Measurements from ENCODE around the gene CDIPT. TPM values are rescaled to one million over a fixed set of nuclear protein-coding genes. Genes with fewer than 3 reads are reported as not detected.
"Not testable (repeated sequence)": the region's sequence is repeated elsewhere in the genome, so short reads cannot be mapped to it uniquely, and the experiment has no call there.

CDIPT gene
- total RNA-seq, 2 experiments from 2014 or later: 52.0 to 62.0 TPM

GRCh38 chr16:29844575-29845331, 18.3 kb downstream of the CDIPT start:
- Mint-ChIP-seq H3K9me3 (ENCODE audit: low read depth) (no peaks in the 10 kb centered on the region), H3K36me3 (peaks cover 22% of the 10 kb centered on the region), H3K27ac (no peak overlapping the region), H3K4me3 (no peak overlapping the region), H3K27me3 (no peaks in the 10 kb centered on the region), H3K4me1 (no peaks in the 10 kb centered on the region)
- CTCF ChIA-PET: interaction anchor here (0.8 to 1.7 kb wide), 3 partner anchors 10 to 187 kb away, joined by 3 read pairs; no protein-coding TSS in a partner anchor
- no peak for ATAC-seq
- DNase-seq: no peak

GRCh38 chr16:29843931-29844330, 19.1 kb downstream of the CDIPT start:
- Mint-ChIP-seq H3K4me3 (no peak overlapping the region), H3K4me1 (no peaks in the 10 kb centered on the region), H3K9me3 (ENCODE audit: low read depth) (no peaks in the 10 kb centered on the region), H3K27me3 (no peaks in the 10 kb centered on the region), H3K27ac (no peak overlapping the region), H3K36me3 (peaks cover 20% of the 10 kb centered on the region)
- CTCF ChIA-PET: interaction anchor here (0.8 to 1.9 kb wide), 4 partner anchors 11 to 188 kb away, joined by 3 to 9 read pairs (median 3); partner anchors contain the start of gene PAGR1
- DNase-seq (no peak), ATAC-seq (no peak)

GRCh38 chr16:29842732-29843346, 20.2 kb downstream of the CDIPT start:
- H3K9me3 Mint-ChIP-seq (ENCODE audit: low read depth): no peaks in the 10 kb centered on the region
- no peaks in the 10 kb centered on the region for H3K4me1 Mint-ChIP-seq
- ATAC-seq (no peak), DNase-seq (no peak)
- CTCF ChIA-PET: interaction anchor here (1.0 to 1.9 kb wide), 3 partner anchors 12 to 121 kb away, joined by 3 to 9 read pairs (median 3); partner anchors contain the start of gene PAGR1
- H3K36me3 Mint-ChIP-seq: peaks cover 20% of the 10 kb centered on the region
- H3K27ac Mint-ChIP-seq: no peak overlapping the region
- no peak overlapping the region for H3K4me3 Mint-ChIP-seq
- no peaks in the 10 kb centered on the region for H3K27me3 Mint-ChIP-seq

- CTCF ChIA-PET: interaction anchor here (1.0 kb wide), 1 partner anchor 190 kb away, joined by 3 read pairs; no protein-coding TSS in a partner anchor
- no peak for ATAC-seq
Observed at GRCh38 chr16:29841631-29842030, 21.4 kb downstream of the CDIPT start.

GRCh38 chr16:29840240-29840639, 22.8 kb downstream of the CDIPT start:
- CTCF ChIA-PET: interaction anchor here (3.2 kb wide), 1 partner anchor 8 kb away, joined by 23 read pairs; no protein-coding TSS in a partner anchor
- no peak overlapping the region for H3K27ac Mint-ChIP-seq
- peaks cover 29% of the 10 kb centered on the region for H3K36me3 Mint-ChIP-seq
- H3K4me1 Mint-ChIP-seq: no peaks in the 10 kb centered on the region
- no peak overlapping the region for H3K4me3 Mint-ChIP-seq
- ATAC-seq (no peak), DNase-seq (no peak)
- no peaks in the 10 kb centered on the region for H3K27me3 Mint-ChIP-seq
- no peaks in the 10 kb centered on the region for H3K9me3 Mint-ChIP-seq (ENCODE audit: low read depth)

More at GRCh38 chr16:29841631-29842030, 21.4 kb downstream of the CDIPT start:
- Mint-ChIP-seq H3K4me3 (no peak overlapping the region), H3K9me3 (ENCODE audit: low read depth) (no peaks in the 10 kb centered on the region), H3K27ac (no peak overlapping the region), H3K36me3 (peaks cover 25% of the 10 kb centered on the region), H3K27me3 (no peaks in the 10 kb centered on the region), H3K4me1 (no peaks in the 10 kb centered on the region)
- no peak for DNase-seq

- H3K9me3 Mint-ChIP-seq (ENCODE audit: low read depth): no peaks in the 10 kb centered on the region
- ATAC-seq: no peak
- DNase-seq: no peak
- H3K4me3 Mint-ChIP-seq: no peak overlapping the region
- no peaks in the 10 kb centered on the region for H3K4me1 Mint-ChIP-seq
- peaks cover 31% of the 10 kb centered on the region for H3K36me3 Mint-ChIP-seq
- no peak overlapping the region for H3K27ac Mint-ChIP-seq
- CTCF ChIA-PET: interaction anchor here (3.2 kb wide), 1 partner anchor 9 kb away, joined by 23 read pairs; no protein-coding TSS in a partner anchor
- no peaks in the 10 kb centered on the region for H3K27me3 Mint-ChIP-seq
Observed at GRCh38 chr16:29839822-29840221, 23.2 kb downstream of the CDIPT start.

GRCh38 chr16:29837841-29838240, 25.2 kb downstream of the CDIPT start:
- no peak overlapping the region for H3K27ac Mint-ChIP-seq
- peaks cover 40% of the 10 kb centered on the region for H3K36me3 Mint-ChIP-seq
- no peak for ATAC-seq
- H3K4me3 Mint-ChIP-seq: no peak overlapping the region
- H3K9me3 Mint-ChIP-seq (ENCODE audit: low read depth): no peaks in the 10 kb centered on the region
- no peaks in the 10 kb centered on the region for H3K4me1 Mint-ChIP-seq
- DNase-seq: no peak
- CTCF ChIA-PET: interaction anchor here (1.2 to 3.2 kb wide), 3 partner anchors 10 to 21 kb away, joined by 4 to 23 read pairs (median 6); partner anchors contain the start of gene PAGR1
- no peaks in the 10 kb centered on the region for H3K27me3 Mint-ChIP-seq

- no peaks in the 10 kb centered on the region for H3K4me1 Mint-ChIP-seq
- no peaks in the 10 kb centered on the region for H3K27me3 Mint-ChIP-seq
- CTCF ChIA-PET: interaction anchor here (0.7 to 2.1 kb wide), 2 partner anchors 12 to 20 kb away, joined by 3 to 6 read pairs; partner anchors contain the start of gene PAGR1
- no peak for ATAC-seq
- H3K36me3 Mint-ChIP-seq: peaks cover 41% of the 10 kb centered on the region
- H3K4me3 Mint-ChIP-seq: no peak overlapping the region
- no peak overlapping the region for H3K27ac Mint-ChIP-seq
- DNase-seq: no peak
- H3K9me3 Mint-ChIP-seq (ENCODE audit: low read depth): no peaks in the 10 kb centered on the region
Observed at GRCh38 chr16:29836623-29837022, 26.4 kb downstream of the CDIPT start.

- H3K27me3 Mint-ChIP-seq: no peaks in the 10 kb centered on the region
- no peaks in the 10 kb centered on the region for H3K4me1 Mint-ChIP-seq
- CTCF ChIA-PET: interaction anchor here (1.8 to 2.2 kb wide), 2 partner anchors 12 to 135 kb away, joined by 4 to 16 read pairs; no protein-coding TSS in a partner anchor
- H3K36me3 Mint-ChIP-seq: peaks cover 41% of the 10 kb centered on the region
- DNase-seq: no peak
- no peak overlapping the region for H3K27ac Mint-ChIP-seq
- no peaks in the 10 kb centered on the region for H3K9me3 Mint-ChIP-seq (ENCODE audit: low read depth)
- ATAC-seq: no peak
- H3K4me3 Mint-ChIP-seq: no peak overlapping the region
Observed at GRCh38 chr16:29835926-29836325, 27.1 kb downstream of the CDIPT start.

- no peaks in the 10 kb centered on the region for H3K4me1 Mint-ChIP-seq
- no peak overlapping the region for H3K27ac Mint-ChIP-seq
- CTCF ChIA-PET: interaction anchor here (1.8 to 2.2 kb wide), 2 partner anchors 14 to 134 kb away, joined by 4 to 16 read pairs; no protein-coding TSS in a partner anchor
- no peak for DNase-seq
- H3K4me3 Mint-ChIP-seq: no peak overlapping the region
- no peak for ATAC-seq
- H3K27me3 Mint-ChIP-seq: no peaks in the 10 kb centered on the region
- no peaks in the 10 kb centered on the region for H3K9me3 Mint-ChIP-seq (ENCODE audit: low read depth)
- peaks cover 40% of the 10 kb centered on the region for H3K36me3 Mint-ChIP-seq
Observed at GRCh38 chr16:29834079-29834478, 28.9 kb downstream of the CDIPT start.

GRCh38 chr16:29833219-29833618, 29.8 kb downstream of the CDIPT start:
- not testable (repeated sequence) for H3K4me1 Mint-ChIP-seq; H3K9me3 Mint-ChIP-seq (ENCODE audit: low read depth); DNase-seq; H3K4me3 Mint-ChIP-seq; H3K27me3 Mint-ChIP-seq; H3K27ac Mint-ChIP-seq; ATAC-seq
- CTCF ChIA-PET: interaction anchor here (1.4 kb wide), 1 partner anchor 15 kb away, joined by 6 read pairs; no protein-coding TSS in a partner anchor
- H3K36me3 Mint-ChIP-seq: peaks cover 40% of the 10 kb centered on the region

GRCh38 chr16:29831490-29831889, 31.5 kb downstream of the CDIPT start:
- peaks cover 11% of the 10 kb centered on the region for H3K4me1 Mint-ChIP-seq
- no peak overlapping the region for H3K27ac Mint-ChIP-seq
- H3K27me3 Mint-ChIP-seq: no peaks in the 10 kb centered on the region
- DNase-seq: no peak
- CTCF ChIA-PET: no interaction called here
- ATAC-seq: no peak
- no peaks in the 10 kb centered on the region for H3K9me3 Mint-ChIP-seq (ENCODE audit: low read depth)
- H3K4me3 Mint-ChIP-seq: no peak overlapping the region
- peaks cover 34% of the 10 kb centered on the region for H3K36me3 Mint-ChIP-seq

- no peak overlapping the region for H3K4me3 Mint-ChIP-seq
- DNase-seq (no peak), ATAC-seq (no peak)
- H3K36me3 Mint-ChIP-seq: peaks cover 31% of the 10 kb centered on the region
- H3K4me1 Mint-ChIP-seq: peaks cover 18% of the 10 kb centered on the region
- CTCF ChIA-PET: no interaction called here
- no peaks in the 10 kb centered on the region for H3K9me3 Mint-ChIP-seq (ENCODE audit: low read depth)
- H3K27me3 Mint-ChIP-seq: no peaks in the 10 kb centered on the region
- H3K27ac Mint-ChIP-seq: no peak overlapping the region
Observed at GRCh38 chr16:29830774-29831173, 32.3 kb downstream of the CDIPT start.

Data from activated CD8-positive, alpha-beta memory T cell treated with anti-CD3 and anti-CD28 coated beads, Interleukin-2, amount 10 ng/mL, durations not matched to agents 7 days and 5 days (primary cell).